IPS-15b (cell line): ENCODE results near the gene GLIPR1.
"Not testable (repeated sequence)": the region's sequence is repeated elsewhere in the genome, so short reads cannot be mapped to it uniquely, and the experiment has no call there.

Experiments used
- H3K27me3 ChIP-seq: one replicate; pipeline ENCODE4 v1.6.1; 2013; ENCODE audit warnings: low read length; ENCODE audit not compliant: control insufficient read depth, insufficient read depth
- H3K36me3 ChIP-seq: one replicate; pipeline ENCODE4 v1.6.1; 2013; ENCODE audit warnings: low read length; ENCODE audit not compliant: control insufficient read depth, insufficient read depth
- H3K4me1 ChIP-seq: one replicate; pipeline ENCODE4 v1.6.1; 2013; ENCODE audit warnings: mild to moderate bottlenecking, low read length; ENCODE audit not compliant: control insufficient read depth, insufficient read depth
- H3K4me3 ChIP-seq: one replicate; pipeline ENCODE4 v1.5.1; 2013; ENCODE audit warnings: low read depth, low read length
- H3K9ac ChIP-seq: one replicate; pipeline ENCODE4 v1.6.1; 2013; ENCODE audit warnings: low read depth, mild to moderate bottlenecking, low read length
- H3K9me3 ChIP-seq: one replicate; pipeline ENCODE4 v1.6.1; 2013; ENCODE audit warnings: mild to moderate bottlenecking, low read length; ENCODE audit not compliant: control insufficient read depth, insufficient read depth

Gene GLIPR1

GRCh38 chr12:75480469-75480949, at the start of gene GLIPR1:
TSS of gene GLIPR1 (plus strand) at chr12:75480755. CDS start at chr12:75480881, 126 bp downstream.
- no peak within 1 kb of the TSS for H3K9ac ChIP-seq

GRCh38 chr12:75432924-75433323, 47.6 kb upstream of the GLIPR1 start:
- Histone ChIP-seq H3K4me3 (no peak overlapping the region), H3K9ac (no peak overlapping the region), H3K36me3 (no peaks in the 10 kb centered on the region), H3K4me1 (no peaks in the 10 kb centered on the region), H3K9me3 (peaks cover 2% of the 10 kb centered on the region), H3K27me3 (no peaks in the 10 kb centered on the region)

More at GRCh38 chr12:75480469-75480949, at the start of gene GLIPR1:
- no peak within 1 kb of the TSS for H3K4me3 ChIP-seq
- H3K4me1 ChIP-seq: peaks cover 13% of the 10 kb centered on the region
- H3K9me3 ChIP-seq: no peaks in the 10 kb centered on the region
- no peaks in the 10 kb centered on the region for H3K36me3 ChIP-seq
- no peaks in the 10 kb centered on the region for H3K27me3 ChIP-seq

- Histone ChIP-seq H3K4me3 (no peak overlapping the region), H3K27me3 (no peaks in the 10 kb centered on the region), H3K36me3 (no peaks in the 10 kb centered on the region), H3K4me1 (peaks cover 4% of the 10 kb centered on the region), H3K9ac (no peak overlapping the region), H3K9me3 (no peaks in the 10 kb centered on the region)
These were observed 43.0 kb upstream of the GLIPR1 start for GRCh38 chr12:75437564-75437963.

- H3K36me3 ChIP-seq: no peaks in the 10 kb centered on the region
- no peak overlapping the region for H3K9ac ChIP-seq
- no peak overlapping the region for H3K4me3 ChIP-seq
- no peaks in the 10 kb centered on the region for H3K9me3 ChIP-seq
- H3K4me1 ChIP-seq: peaks cover 4% of the 10 kb centered on the region
- no peaks in the 10 kb centered on the region for H3K27me3 ChIP-seq
These were observed 42.3 kb upstream of the GLIPR1 start for GRCh38 chr12:75438059-75438754.

GRCh38 chr12:75439048-75439447, 41.5 kb upstream of the GLIPR1 start:
- H3K9me3 ChIP-seq: no peaks in the 10 kb centered on the region
- peaks cover 4% of the 10 kb centered on the region for H3K4me1 ChIP-seq
- H3K4me3 ChIP-seq: no peak overlapping the region
- H3K27me3 ChIP-seq: no peaks in the 10 kb centered on the region
- H3K36me3 ChIP-seq: no peaks in the 10 kb centered on the region
- no peak overlapping the region for H3K9ac ChIP-seq

- Histone ChIP-seq H3K36me3 (no peaks in the 10 kb centered on the region), H3K4me1 (peaks cover 4% of the 10 kb centered on the region), H3K9me3 (no peaks in the 10 kb centered on the region), H3K4me3 (no peak overlapping the region), H3K9ac (no peak overlapping the region), H3K27me3 (no peaks in the 10 kb centered on the region)
These were observed 40.6 kb upstream of the GLIPR1 start for GRCh38 chr12:75439930-75440329.

GRCh38 chr12:75441687-75442449, 38.7 kb upstream of the GLIPR1 start:
- H3K9me3 ChIP-seq, H3K36me3 ChIP-seq, H3K9ac ChIP-seq, H3K4me3 ChIP-seq, H3K4me1 ChIP-seq, H3K27me3 ChIP-seq: not testable (repeated sequence)

- H3K27me3 ChIP-seq, H3K9me3 ChIP-seq, H3K4me3 ChIP-seq, H3K4me1 ChIP-seq, H3K36me3 ChIP-seq, H3K9ac ChIP-seq: not testable (repeated sequence)
These were observed 38.1 kb upstream of the GLIPR1 start for GRCh38 chr12:75442454-75442853.

GRCh38 chr12:75443709-75444108, 36.8 kb upstream of the GLIPR1 start:
- no peaks in the 10 kb centered on the region for H3K36me3 ChIP-seq

GRCh38 chr12:75444429-75445136, 36.0 kb upstream of the GLIPR1 start:
- Histone ChIP-seq H3K27me3 (no peaks in the 10 kb centered on the region), H3K4me1 (no peaks in the 10 kb centered on the region), H3K9ac (no peak overlapping the region), H3K9me3 (no peaks in the 10 kb centered on the region), H3K36me3 (no peaks in the 10 kb centered on the region), H3K4me3 (no peak overlapping the region)

More at GRCh38 chr12:75443709-75444108, 36.8 kb upstream of the GLIPR1 start:
- no peak overlapping the region for H3K4me3 ChIP-seq
- H3K9me3 ChIP-seq: no peaks in the 10 kb centered on the region
- no peaks in the 10 kb centered on the region for H3K4me1 ChIP-seq
- no peaks in the 10 kb centered on the region for H3K27me3 ChIP-seq
- no peak overlapping the region for H3K9ac ChIP-seq

- H3K27me3 ChIP-seq, H3K4me3 ChIP-seq, H3K4me1 ChIP-seq, H3K9ac ChIP-seq, H3K9me3 ChIP-seq, H3K36me3 ChIP-seq: not testable (repeated sequence)
These were observed 35.4 kb upstream of the GLIPR1 start for GRCh38 chr12:75445137-75445507.
